Measurements from ENCODE around the gene RNPEP. TPM values are rescaled to one million over a fixed set of nuclear protein-coding genes. Genes with fewer than 3 reads are reported as not detected.

The RNPEP gene
- total and polyA plus RNA-seq, 2 of the 13 experiments (the other 11 are each of a cell fraction or from before 2014, with no cell fraction given) = 20.6 to 38.4 TPM

- TF ChIP-seq THAP11 (CRISPR knock-in tag; IDR thresholded peaks at IDR 0.05) (peak; percentile 35; the same call in 1 of the 2 replicates), STAG1 (CRISPR knock-in tag; IDR thresholded peaks at IDR 0.05) (peak; percentile 5; the same call in 1 of the 2 replicates), MLX (CRISPR knock-in tag; IDR thresholded peaks at IDR 0.05) (0 out of 2 replicates have a peak, but pooled peaks have one; percentile 26), ZNF3 (CRISPR knock-in tag; IDR thresholded peaks at IDR 0.05) (0 out of 2 replicates have a peak, but pooled peaks have one; percentile 65), ZFX (CRISPR knock-in tag; IDR thresholded peaks at IDR 0.05; ENCODE audit: low read depth) (peak; percentile 13; the same call in 1 of the 2 replicates), PITX1 (CRISPR knock-in tag; IDR thresholded peaks at IDR 0.05) (peak; percentile 78), ZNF691 (CRISPR knock-in tag; IDR thresholded peaks at IDR 0.05; ENCODE audit: borderline replicate concordance, low read depth) (0 out of 2 replicates have a peak, but pooled peaks have one; percentile 21), ZNF432 (CRISPR knock-in tag; IDR thresholded peaks at IDR 0.05; ENCODE audit: borderline replicate concordance) (no peak), NFAT5 (CRISPR knock-in tag; IDR thresholded peaks at IDR 0.05) (no peak), TEAD3 (CRISPR knock-in tag; optimal IDR thresholded peaks at IDR 0.05; ENCODE audit: borderline replicate concordance) (peak; percentile 37)
- TF ChIP-seq, protein P1, sequence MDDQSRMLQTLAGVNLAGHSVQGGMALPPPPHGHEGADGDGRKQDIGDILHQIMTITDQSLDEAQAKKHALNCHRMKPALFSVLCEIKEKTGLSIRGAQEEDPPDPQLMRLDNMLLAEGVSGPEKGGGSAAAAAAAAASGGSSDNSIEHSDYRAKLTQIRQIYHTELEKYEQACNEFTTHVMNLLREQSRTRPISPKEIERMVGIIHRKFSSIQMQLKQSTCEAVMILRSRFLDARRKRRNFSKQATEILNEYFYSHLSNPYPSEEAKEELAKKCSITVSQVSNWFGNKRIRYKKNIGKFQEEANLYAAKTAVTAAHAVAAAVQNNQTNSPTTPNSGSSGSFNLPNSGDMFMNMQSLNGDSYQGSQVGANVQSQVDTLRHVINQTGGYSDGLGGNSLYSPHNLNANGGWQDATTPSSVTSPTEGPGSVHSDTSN (CRISPR knock-in tag; IDR thresholded peaks at IDR 0.05; ENCODE audit: borderline replicate concordance) = no peak
- TF ChIP-seq, protein P2, sequence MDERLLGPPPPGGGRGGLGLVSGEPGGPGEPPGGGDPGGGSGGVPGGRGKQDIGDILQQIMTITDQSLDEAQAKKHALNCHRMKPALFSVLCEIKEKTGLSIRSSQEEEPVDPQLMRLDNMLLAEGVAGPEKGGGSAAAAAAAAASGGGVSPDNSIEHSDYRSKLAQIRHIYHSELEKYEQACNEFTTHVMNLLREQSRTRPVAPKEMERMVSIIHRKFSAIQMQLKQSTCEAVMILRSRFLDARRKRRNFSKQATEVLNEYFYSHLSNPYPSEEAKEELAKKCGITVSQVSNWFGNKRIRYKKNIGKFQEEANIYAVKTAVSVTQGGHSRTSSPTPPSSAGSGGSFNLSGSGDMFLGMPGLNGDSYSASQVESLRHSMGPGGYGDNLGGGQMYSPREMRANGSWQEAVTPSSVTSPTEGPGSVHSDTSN (CRISPR knock-in tag; IDR thresholded peaks at IDR 0.05) = no peak
Observed at GRCh38 chr1:202046748-202047708, 64.6 kb downstream of the RNPEP start (continued).

Measured in HepG2 (cell line).